Skeletal muscle satellite cell (primary cell): ENCODE measurements around the gene PFKL.

Experiments used
- H3K27me3 ChIP-seq: 2 replicates; pipeline ENCODE4 v1.7.0; 2013; ENCODE audit warnings: low read length; ENCODE audit not compliant: control insufficient read depth, insufficient read depth
- H3K36me3 ChIP-seq: 2 replicates; pipeline ENCODE4 v1.7.0; 2013; ENCODE audit warnings: mild to moderate bottlenecking, control low read depth, low read length; ENCODE audit not compliant: insufficient read depth
- H3K4me1 ChIP-seq: 2 replicates; pipeline ENCODE4 v1.7.0; 2013; ENCODE audit warnings: low read length; ENCODE audit not compliant: control insufficient read depth, insufficient read depth
- H3K4me2 ChIP-seq: 2 replicates; pipeline ENCODE4 v1.7.0; 2013; ENCODE audit warnings: mild to moderate bottlenecking, low read length
- H3K4me3 ChIP-seq: 2 replicates; pipeline ENCODE4 v1.7.0; 2013; ENCODE audit warnings: low read length
- H3K9ac ChIP-seq: 2 replicates; pipeline ENCODE4 v1.7.0; 2013; ENCODE audit warnings: mild to moderate bottlenecking, low read depth, low read length, moderate library complexity
- H3K9me3 ChIP-seq: replicated peaks from 2 replicates; pipeline ENCODE4 v1.7.0; 2013; ENCODE audit warnings: mild to moderate bottlenecking, control low read depth, low read length

Gene PFKL

DNA sequence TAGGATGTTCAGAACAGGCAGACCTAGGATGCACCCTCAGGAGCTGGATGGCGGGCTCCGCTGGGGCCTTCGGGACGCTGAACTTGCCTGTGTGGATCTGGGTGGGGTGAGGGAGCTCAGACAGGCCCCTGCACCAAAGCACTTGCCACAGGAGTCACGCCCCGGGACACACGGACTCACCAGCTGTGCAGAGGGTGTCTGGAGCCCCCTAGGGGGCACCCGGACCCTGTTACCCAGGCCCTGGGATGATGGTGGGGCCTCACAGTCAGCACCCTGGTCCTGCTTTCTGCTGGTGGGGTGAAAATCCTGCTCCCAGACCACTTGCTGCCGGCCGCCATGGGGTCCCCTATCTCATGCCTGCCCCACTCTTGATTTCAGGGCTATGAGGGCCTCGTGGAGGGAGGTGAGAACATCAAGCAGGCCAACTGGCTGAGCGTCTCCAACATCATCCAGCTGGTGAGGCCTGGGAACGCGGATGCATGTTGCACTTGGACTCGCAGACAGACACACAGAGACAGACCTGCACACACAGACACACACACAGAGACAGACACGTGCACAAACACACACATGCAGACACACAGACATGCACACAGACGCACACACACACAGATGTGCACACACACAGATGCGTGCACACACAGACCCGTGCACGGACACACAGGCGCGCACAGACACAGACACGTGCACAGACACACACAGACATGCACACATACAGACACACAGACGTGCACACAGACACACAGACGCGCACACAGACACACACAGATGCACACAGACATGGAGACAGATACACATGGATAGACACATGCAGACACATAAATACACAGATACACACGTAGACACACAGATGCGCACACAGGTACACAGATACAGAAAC lies 11.0 kb downstream of the PFKL start:
- Histone ChIP-seq H3K4me1 (no peaks in the 10 kb centered on the region), H3K27me3 (no peaks in the 10 kb centered on the region), H3K9me3 (no peaks in the 10 kb centered on the region), H3K4me3 (no peak overlapping the region), H3K4me2 (no peak overlapping the region), H3K36me3 (peaks cover 43% of the 10 kb centered on the region), H3K9ac (no peak overlapping the region)

DNA sequence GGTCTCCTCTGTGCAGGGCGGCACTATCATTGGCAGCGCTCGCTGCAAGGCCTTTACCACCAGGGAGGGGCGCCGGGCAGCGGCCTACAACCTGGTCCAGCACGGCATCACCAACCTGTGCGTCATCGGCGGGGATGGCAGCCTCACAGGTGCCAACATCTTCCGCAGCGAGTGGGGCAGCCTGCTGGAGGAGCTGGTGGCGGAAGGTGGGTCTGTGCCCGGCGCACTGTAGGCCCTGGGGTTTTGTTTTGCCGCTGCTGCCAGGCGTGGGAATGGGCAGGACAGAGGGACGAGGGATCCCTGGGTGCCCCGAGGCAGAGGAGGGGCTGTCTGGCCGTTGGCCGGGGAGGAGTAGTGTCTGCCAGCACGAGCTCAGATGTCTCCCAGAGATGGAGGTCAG lies 12.2 kb downstream of the PFKL start:
- Histone ChIP-seq H3K9me3 (no peaks in the 10 kb centered on the region), H3K9ac (no peak overlapping the region), H3K36me3 (peaks cover 40% of the 10 kb centered on the region), H3K27me3 (no peaks in the 10 kb centered on the region), H3K4me3 (no peak overlapping the region), H3K4me2 (no peak overlapping the region), H3K4me1 (no peaks in the 10 kb centered on the region)

DNA sequence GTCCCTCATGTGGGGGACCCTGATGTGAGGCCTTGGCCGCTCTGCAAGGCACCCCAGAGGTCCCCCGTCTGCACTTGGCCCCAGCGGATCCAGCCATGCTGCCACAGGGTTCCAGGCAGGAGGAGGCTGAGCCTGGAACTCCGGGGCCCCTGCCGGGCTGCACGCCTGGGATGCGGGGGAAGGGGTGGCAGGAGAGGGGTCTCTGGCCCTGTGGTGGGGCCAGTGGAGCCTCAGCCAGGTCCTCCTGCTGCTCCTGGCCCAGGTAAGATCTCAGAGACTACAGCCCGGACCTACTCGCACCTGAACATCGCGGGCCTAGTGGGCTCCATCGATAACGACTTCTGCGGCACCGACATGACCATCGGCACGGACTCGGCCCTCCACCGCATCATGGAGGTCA lies 12.9 kb downstream of the PFKL start:
- Histone ChIP-seq H3K4me1 (no peaks in the 10 kb centered on the region), H3K9ac (no peak overlapping the region), H3K4me2 (no peak overlapping the region), H3K27me3 (no peaks in the 10 kb centered on the region), H3K9me3 (no peaks in the 10 kb centered on the region), H3K4me3 (no peak overlapping the region), H3K36me3 (peaks cover 41% of the 10 kb centered on the region)

DNA sequence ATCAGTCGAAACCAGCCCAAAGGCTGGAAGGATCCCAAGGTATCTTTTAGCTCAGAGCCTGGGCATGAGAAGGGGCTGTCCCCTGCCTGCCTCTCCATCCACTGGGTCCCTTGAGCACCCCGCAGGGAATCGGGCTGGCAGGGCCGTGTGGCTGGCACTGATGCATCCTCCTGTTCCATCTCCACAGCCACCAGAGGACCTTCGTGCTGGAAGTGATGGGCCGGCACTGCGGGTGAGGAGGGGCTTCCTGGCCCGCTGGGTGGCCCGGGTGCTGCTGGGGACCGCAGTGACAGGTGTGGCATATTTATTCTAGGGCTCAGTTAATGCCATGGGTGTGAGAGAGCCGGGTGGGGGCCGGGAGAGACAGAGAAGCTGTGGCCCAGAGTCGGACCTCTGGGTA lies 13.6 kb downstream of the PFKL start:
- no peak overlapping the region for H3K9ac ChIP-seq
- H3K27me3 ChIP-seq = no peaks in the 10 kb centered on the region
- no peak overlapping the region for H3K4me3 ChIP-seq
- H3K4me1 ChIP-seq = no peaks in the 10 kb centered on the region
- H3K4me2 ChIP-seq = no peak overlapping the region
- H3K9me3 ChIP-seq = no peaks in the 10 kb centered on the region
- peaks cover 46% of the 10 kb centered on the region for H3K36me3 ChIP-seq

DNA sequence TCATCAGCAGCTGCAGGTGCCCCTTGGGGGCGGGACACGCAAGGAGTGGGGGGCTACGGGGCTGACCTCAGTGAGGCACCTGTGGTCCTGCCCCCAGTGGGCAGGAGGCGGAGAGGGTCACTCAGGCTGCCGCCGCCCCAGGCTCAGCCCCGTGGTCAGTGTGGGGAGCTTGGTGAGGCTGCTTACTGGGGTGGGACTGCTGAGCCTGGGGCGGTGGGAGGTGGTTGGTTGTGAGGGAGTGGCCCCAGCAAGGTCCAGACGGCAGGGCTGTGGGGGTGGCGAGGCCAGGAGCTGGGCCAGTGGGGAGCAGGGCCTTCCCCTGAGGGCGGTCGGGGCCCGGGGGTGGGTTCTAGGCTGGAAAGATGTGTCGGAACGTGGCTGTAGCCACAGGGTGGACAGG lies 14.3 kb downstream of the PFKL start:
- Histone ChIP-seq H3K4me2 (no peak overlapping the region), H3K9ac (no peak overlapping the region), H3K4me1 (no peaks in the 10 kb centered on the region), H3K36me3 (peaks cover 44% of the 10 kb centered on the region), H3K9me3 (no peaks in the 10 kb centered on the region), H3K4me3 (no peak overlapping the region), H3K27me3 (no peaks in the 10 kb centered on the region)

DNA sequence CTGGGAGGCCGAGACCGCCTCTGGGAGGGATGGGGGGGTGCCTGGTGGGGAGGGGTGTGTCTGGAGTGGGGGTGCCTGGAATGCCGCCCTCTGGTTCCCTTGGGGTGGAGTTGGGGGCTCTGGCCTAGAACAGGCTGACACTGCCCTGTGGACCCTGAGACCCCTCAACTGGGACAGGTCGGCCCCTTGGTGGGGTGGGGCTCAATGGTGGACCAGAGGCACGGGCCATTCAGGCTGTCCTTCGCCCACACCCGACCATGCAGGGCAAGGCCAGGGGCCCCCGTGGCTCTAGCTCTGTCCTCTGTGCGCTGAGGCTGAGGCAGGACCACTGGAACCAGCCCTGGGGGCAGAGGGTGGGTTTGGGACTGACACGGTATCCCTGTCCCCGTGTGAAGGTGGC lies 14.7 kb downstream of the PFKL start:
- no peak overlapping the region for H3K4me2 ChIP-seq
- H3K27me3 ChIP-seq = no peaks in the 10 kb centered on the region
- no peak overlapping the region for H3K9ac ChIP-seq
- H3K36me3 ChIP-seq = peaks cover 48% of the 10 kb centered on the region
- no peaks in the 10 kb centered on the region for H3K9me3 ChIP-seq
- H3K4me1 ChIP-seq = no peaks in the 10 kb centered on the region
- H3K4me3 ChIP-seq = no peak overlapping the region

DNA sequence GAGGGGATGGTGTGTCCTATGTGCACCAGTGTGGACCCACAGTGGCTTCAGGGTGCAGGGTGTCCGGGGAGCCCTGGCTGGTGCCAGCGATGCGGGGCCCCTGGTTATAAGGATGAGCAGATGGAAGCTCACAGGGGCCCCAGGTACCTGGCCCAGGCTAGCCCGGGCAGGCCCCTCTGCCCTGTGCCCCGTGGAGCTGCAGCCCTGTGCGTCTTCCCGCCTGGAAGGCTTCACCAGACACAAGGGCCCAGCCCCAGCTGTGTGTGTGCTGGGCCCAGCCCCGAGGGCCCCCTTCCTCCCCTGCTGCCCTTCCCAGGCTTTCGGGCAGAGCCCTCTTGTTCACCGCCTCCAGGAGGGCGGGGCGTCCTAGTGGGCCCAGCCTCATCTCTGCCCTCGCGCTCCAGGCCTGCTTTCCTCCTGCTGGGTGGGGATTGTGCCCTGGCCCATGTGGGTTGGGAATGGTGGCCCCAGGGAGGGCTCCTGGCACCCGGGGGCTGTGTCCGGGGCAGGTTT lies 15.9 kb downstream of the PFKL start:
- H3K4me1 ChIP-seq = no peaks in the 10 kb centered on the region
- H3K4me2 ChIP-seq = no peak overlapping the region
- no peak overlapping the region for H3K9ac ChIP-seq
- peaks cover 50% of the 10 kb centered on the region for H3K36me3 ChIP-seq
- no peaks in the 10 kb centered on the region for H3K9me3 ChIP-seq
- H3K4me3 ChIP-seq = no peak overlapping the region
- H3K27me3 ChIP-seq = no peaks in the 10 kb centered on the region

DNA sequence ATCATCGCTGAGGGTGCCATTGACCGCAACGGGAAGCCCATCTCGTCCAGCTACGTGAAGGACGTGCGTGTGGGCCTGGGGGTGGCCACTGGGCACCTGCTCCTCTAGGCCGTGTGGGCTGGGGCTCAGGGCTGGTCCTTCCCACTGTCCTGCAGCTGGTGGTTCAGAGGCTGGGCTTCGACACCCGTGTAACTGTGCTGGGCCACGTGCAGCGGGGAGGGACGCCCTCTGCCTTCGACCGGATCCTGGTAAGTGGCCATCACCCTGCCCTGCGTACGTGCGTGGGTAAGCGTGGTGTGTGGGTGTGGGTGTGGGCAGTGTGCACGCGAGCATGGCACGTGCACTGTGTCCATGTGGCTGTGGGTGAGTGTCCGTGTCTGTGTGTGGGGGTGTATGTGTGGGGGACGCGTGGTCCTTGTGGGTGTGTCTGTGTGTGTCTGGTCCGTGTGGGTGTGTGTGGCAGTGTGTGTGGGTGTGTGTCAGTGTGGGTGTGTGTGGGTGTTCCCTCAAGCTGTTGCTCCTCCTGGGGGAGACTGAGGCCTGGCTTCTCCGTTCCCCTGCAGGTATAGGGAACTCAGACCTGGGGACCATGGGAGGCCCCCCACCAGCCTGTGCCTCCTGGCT lies 16.5 kb downstream of the PFKL start:
- Histone ChIP-seq H3K4me2 (no peak overlapping the region), H3K9ac (no peak overlapping the region), H3K36me3 (peaks cover 44% of the 10 kb centered on the region), H3K4me1 (no peaks in the 10 kb centered on the region), H3K4me3 (no peak overlapping the region), H3K27me3 (no peaks in the 10 kb centered on the region), H3K9me3 (no peaks in the 10 kb centered on the region)

DNA sequence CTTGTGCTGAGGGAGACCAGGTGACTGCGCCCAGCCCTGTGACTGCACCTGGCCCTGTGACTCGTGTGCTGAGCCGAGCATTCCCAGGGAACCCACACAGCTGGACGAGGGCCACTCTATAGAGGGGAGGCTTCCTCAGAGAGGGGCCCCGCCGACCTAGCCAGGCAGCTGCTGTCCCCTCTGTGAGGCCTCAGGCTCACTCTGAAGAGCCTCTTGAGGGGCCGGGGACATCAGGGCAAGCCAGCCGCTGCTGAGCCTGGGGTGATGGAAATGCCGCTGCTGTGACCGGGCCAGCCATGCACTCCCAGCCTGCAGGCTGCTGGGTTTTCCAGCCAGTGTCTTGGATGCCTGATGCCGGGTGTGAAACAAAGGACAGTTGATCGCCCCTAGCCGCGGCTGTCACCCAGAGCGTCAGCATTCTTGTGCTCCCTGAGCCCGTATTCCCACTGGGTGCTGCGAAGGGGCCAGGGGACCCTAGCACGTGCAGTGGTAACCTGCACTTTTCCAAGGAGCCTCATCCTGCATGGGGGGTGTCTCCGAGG lies 17.5 kb downstream of the PFKL start:
- no peak overlapping the region for H3K9ac ChIP-seq
- H3K36me3 ChIP-seq = peaks cover 39% of the 10 kb centered on the region

DNA sequence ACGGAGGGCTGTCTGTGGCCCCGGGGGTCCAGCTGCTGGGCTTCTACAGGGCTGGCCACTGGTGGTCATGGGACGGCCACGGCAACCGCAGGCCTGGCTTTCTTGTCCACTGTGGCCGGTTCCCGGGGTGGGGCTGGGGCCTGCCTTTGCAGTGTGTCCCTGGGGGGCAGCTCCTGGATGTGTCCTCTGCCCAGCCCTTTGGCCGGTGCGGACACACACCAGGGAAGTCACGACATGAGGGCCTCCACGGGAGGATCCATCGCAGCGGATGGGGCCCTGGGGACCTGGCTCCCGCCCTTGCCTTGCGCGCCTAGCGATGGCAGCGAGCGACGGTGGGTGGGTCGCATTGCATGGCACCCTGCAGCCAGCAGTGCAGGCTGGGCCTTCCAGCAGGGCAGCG lies 18.0 kb downstream of the PFKL start:
- Histone ChIP-seq H3K9me3 (no peaks in the 10 kb centered on the region), H3K9ac (no peak overlapping the region), H3K36me3 (peaks cover 44% of the 10 kb centered on the region), H3K27me3 (no peaks in the 10 kb centered on the region), H3K4me1 (no peaks in the 10 kb centered on the region), H3K4me3 (no peak overlapping the region), H3K4me2 (no peak overlapping the region)

More for the DNA sequence above, 17.5 kb downstream of the PFKL start:
- Histone ChIP-seq H3K4me3 (no peak overlapping the region), H3K4me2 (no peak overlapping the region), H3K4me1 (no peaks in the 10 kb centered on the region), H3K9me3 (no peaks in the 10 kb centered on the region), H3K27me3 (no peaks in the 10 kb centered on the region)

DNA sequence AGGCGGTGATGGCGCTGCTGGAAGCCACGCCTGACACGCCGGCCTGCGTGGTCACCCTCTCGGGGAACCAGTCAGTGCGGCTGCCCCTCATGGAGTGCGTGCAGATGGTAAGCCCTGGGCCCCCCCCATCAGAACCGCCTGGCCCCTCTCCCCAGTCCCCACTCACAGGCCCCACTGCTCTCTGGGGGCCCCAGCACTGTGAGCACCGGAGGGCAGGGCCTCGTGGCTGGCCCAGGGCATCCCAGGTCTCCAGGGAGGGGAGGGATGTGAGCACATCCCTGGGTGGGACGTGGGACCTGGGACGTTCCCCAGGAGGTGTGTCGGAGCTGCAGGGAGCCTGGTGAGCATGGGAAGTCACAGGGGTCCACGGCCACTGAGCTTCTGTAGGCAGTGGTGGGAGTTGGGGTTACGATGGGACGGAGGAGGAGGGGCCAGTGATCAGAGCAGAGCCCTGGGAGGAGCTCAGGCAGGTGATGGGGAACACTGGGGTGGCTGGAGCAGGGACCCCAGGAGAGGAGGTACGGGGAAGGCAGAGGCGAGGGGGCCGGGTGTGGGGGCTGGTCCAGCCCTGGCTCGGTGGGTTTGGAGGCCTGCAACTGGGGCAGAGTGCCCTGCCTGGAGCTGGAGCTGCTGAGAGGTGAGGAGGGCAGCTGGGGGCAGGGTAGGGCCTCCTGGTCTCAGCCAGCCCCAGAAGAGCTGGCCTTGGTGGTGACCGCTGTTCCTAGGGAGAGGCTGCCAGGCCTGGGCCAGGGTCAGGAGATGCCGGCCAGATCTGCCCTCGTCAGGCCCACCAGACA lies 18.8 kb downstream of the PFKL start:
- Histone ChIP-seq H3K27me3 (no peaks in the 10 kb centered on the region), H3K36me3 (peaks cover 37% of the 10 kb centered on the region), H3K4me1 (no peaks in the 10 kb centered on the region), H3K4me3 (no peak overlapping the region), H3K9me3 (no peaks in the 10 kb centered on the region), H3K4me2 (no peak overlapping the region), H3K9ac (no peak overlapping the region)
